Measurements from ENCODE around the gene SCARF2. TPM values are rescaled to one million over a fixed set of nuclear protein-coding genes. Genes with fewer than 3 reads are reported as not detected.

SCARF2 gene
- total and polyA plus RNA-seq, 5 experiments from 2014 or later, result 0.07 to 3.1 (median 0.51) TPM

- ATAC-seq (no peak), DNase-seq (no peak)
- Mint-ChIP-seq H3K27ac (peak overlapping the region in 9 of 10 donors; percentile 2 to 85 (median 20)), H3K27me3 (no peaks in the 10 kb centered on the region), H3K36me3 (peaks cover 0 to 50% (median 19%) of the 10 kb centered on the region in 3 donors), H3K4me3 (peak overlapping the region in 2 of 10 donors; percentile 8 to 24), H3K9me3 (no peaks in the 10 kb centered on the region), H3K4me1 (peaks cover 12 to 25% (median 21%) of the 10 kb centered on the region in 4 donors)
- POLR2A ChIA-PET, result interaction anchor here (1.5 kb wide), 1 partner anchor 9 kb away, joined by 8 read pairs; the partner anchor contains the start of gene ZNF74
These were observed 34.5 kb downstream of the SCARF2 start for GRCh38 chr22:20402960-20403778.

GRCh38 chr22:20401376-20402014, 36.1 kb downstream of the SCARF2 start:
- DNase-seq (no peak), ATAC-seq (no peak)
- no peak overlapping the region for H3K27ac Mint-ChIP-seq
- POLR2A ChIA-PET, result no interaction called here
- no peaks in the 10 kb centered on the region for H3K9me3 Mint-ChIP-seq
- H3K27me3 Mint-ChIP-seq, result no peaks in the 10 kb centered on the region
- H3K4me3 Mint-ChIP-seq, result no peak overlapping the region
- peaks cover 13 to 35% (median 33%) of the 10 kb centered on the region in 4 donors for H3K4me1 Mint-ChIP-seq
- H3K36me3 Mint-ChIP-seq, result peaks cover 0 to 41% (median 15%) of the 10 kb centered on the region in 3 donors

GRCh38 chr22:20400606-20401375, 36.8 kb downstream of the SCARF2 start:
- H3K36me3 Mint-ChIP-seq, result peaks cover 0 to 35% (median 14%) of the 10 kb centered on the region in 3 donors
- no peak overlapping the region for H3K4me3 Mint-ChIP-seq
- no peaks in the 10 kb centered on the region for H3K27me3 Mint-ChIP-seq
- H3K9me3 Mint-ChIP-seq, result no peaks in the 10 kb centered on the region
- DNase-seq, result no peak
- ATAC-seq, result no peak
- POLR2A ChIA-PET, result no interaction called here
- no peak overlapping the region for H3K27ac Mint-ChIP-seq
- H3K4me1 Mint-ChIP-seq, result peaks cover 20 to 42% (median 40%) of the 10 kb centered on the region in 4 donors

GRCh38 chr22:20399866-20400605, 37.6 kb downstream of the SCARF2 start:
- no peak for DNase-seq
- ATAC-seq, result no peak
- Mint-ChIP-seq H3K4me1 (peaks cover 26 to 50% (median 48%) of the 10 kb centered on the region in 4 donors), H3K36me3 (peaks cover 0 to 35% (median 14%) of the 10 kb centered on the region in 3 donors), H3K4me3 (peak overlapping the region in 1 of 10 donors; percentile 38), H3K27me3 (no peaks in the 10 kb centered on the region), H3K9me3 (no peaks in the 10 kb centered on the region), H3K27ac (peak overlapping the region in 1 of 10 donors; percentile 8)
- POLR2A ChIA-PET, result no interaction called here

GRCh38 chr22:20398420-20398819, 39.2 kb downstream of the SCARF2 start:
- ATAC-seq, result no peak
- POLR2A ChIA-PET, result interaction anchor here (0.6 kb wide), 1 partner anchor 302 kb away, joined by 4 read pairs; no protein-coding TSS in a partner anchor
- H3K4me1 Mint-ChIP-seq, result peaks cover 29 to 57% (median 55%) of the 10 kb centered on the region in 4 donors
- no peak for DNase-seq
- no peak overlapping the region for H3K27ac Mint-ChIP-seq
- no peaks in the 10 kb centered on the region for H3K27me3 Mint-ChIP-seq
- peaks cover 0 to 20% (median 9%) of the 10 kb centered on the region in 3 donors for H3K36me3 Mint-ChIP-seq
- no peaks in the 10 kb centered on the region for H3K9me3 Mint-ChIP-seq
- no peak overlapping the region for H3K4me3 Mint-ChIP-seq

GRCh38 chr22:20397498-20397897, 40.1 kb downstream of the SCARF2 start:
- H3K27ac Mint-ChIP-seq, result no peak overlapping the region
- DNase-seq (no peak), ATAC-seq (no peak)
- H3K4me3 Mint-ChIP-seq, result no peak overlapping the region
- POLR2A ChIA-PET, result no interaction called here
- peaks cover 24 to 52% (median 50%) of the 10 kb centered on the region in 4 donors for H3K4me1 Mint-ChIP-seq
- no peaks in the 10 kb centered on the region for H3K9me3 Mint-ChIP-seq
- H3K27me3 Mint-ChIP-seq, result no peaks in the 10 kb centered on the region
- H3K36me3 Mint-ChIP-seq, result peaks cover 0 to 15% (median 6%) of the 10 kb centered on the region in 3 donors

- Mint-ChIP-seq H3K36me3 (peaks cover 0 to 10% (median 6%) of the 10 kb centered on the region in 3 donors), H3K27me3 (no peaks in the 10 kb centered on the region), H3K4me3 (peak overlapping the region in 8 of 10 donors; percentile 7 to 93 (median 62)), H3K9me3 (no peaks in the 10 kb centered on the region), H3K4me1 (peaks cover 24 to 52% (median 50%) of the 10 kb centered on the region in 4 donors), H3K27ac (peak overlapping the region in 4 of 10 donors; percentile 23 to 48 (median 28))
- DNase-seq (no peak), ATAC-seq (no peak)
- POLR2A ChIA-PET, result interaction anchor here (0.8 kb wide), 1 partner anchor 77 kb away, joined by 4 read pairs; the partner anchor contains the start of gene DGCR6L
These were observed 41.0 kb downstream of the SCARF2 start for GRCh38 chr22:20396639-20397038.

GRCh38 chr22:20395907-20396287, 41.7 kb downstream of the SCARF2 start:
- Mint-ChIP-seq H3K27ac (peak overlapping the region in 5 of 10 donors; percentile 3 to 67 (median 41)), H3K27me3 (no peaks in the 10 kb centered on the region), H3K36me3 (peaks cover 0 to 10% (median 6%) of the 10 kb centered on the region in 3 donors), H3K4me1 (peaks cover 24 to 52% (median 50%) of the 10 kb centered on the region in 4 donors), H3K4me3 (peak overlapping the region; percentile 82 to 93 (median 91)), H3K9me3 (no peaks in the 10 kb centered on the region)
- ATAC-seq, result no peak
- DNase-seq, result no peak
- POLR2A ChIA-PET, result interaction anchor here (3.5 kb wide), 1 partner anchor 68 kb away, joined by 15 read pairs; no protein-coding TSS in a partner anchor

GRCh38 chr22:20395181-20395906, 42.3 kb downstream of the SCARF2 start:
- ATAC-seq (no peak), DNase-seq (no peak)
- Mint-ChIP-seq H3K27ac (peak overlapping the region in 8 of 10 donors; percentile 51 to 86 (median 70)), H3K9me3 (no peaks in the 10 kb centered on the region), H3K36me3 (peaks cover 0 to 6% (median 6%) of the 10 kb centered on the region in 3 donors), H3K4me3 (peak overlapping the region; percentile 82 to 93 (median 91)), H3K27me3 (no peaks in the 10 kb centered on the region), H3K4me1 (peaks cover 24 to 52% (median 50%) of the 10 kb centered on the region in 4 donors)
- POLR2A ChIA-PET, result interaction anchor here (0.5 to 3.5 kb wide), 5 partner anchors 15 to 110 kb away, joined by 3 to 20 read pairs (median 3); partner anchors contain the start of gene DGCR6L

GRCh38 chr22:20393705-20394476, 43.7 kb downstream of the SCARF2 start, which contains the start of gene ZNF74:
Gene ZNF74, plus strand, starts transcription at chr22:20394151. Its CDS starts 478 bp downstream, at chr22:20394629.
- Mint-ChIP-seq H3K36me3 (peaks cover 0 to 5% (median 2%) of the 10 kb centered on the region in 3 donors), H3K9me3 (peaks cover 0 to 3% (median 0%) of the 10 kb centered on the region in 9 donors), H3K27me3 (no peaks in the 10 kb centered on the region), H3K4me3 (peak within 1 kb of the TSS; percentile 82 to 93 (median 91)), H3K4me1 (peaks cover 21 to 46% (median 41%) of the 10 kb centered on the region in 4 donors), H3K27ac (peak within 1 kb of the TSS; percentile 86 to 99 (median 96))
- ATAC-seq (peak; percentile 96 to 97), DNase-seq (peak; percentile 74 to 92 (median 82))
- POLR2A ChIA-PET, result interaction anchor here (0.6 to 3.5 kb wide), 12 partner anchors 10 to 179 kb away, joined by 3 to 20 read pairs (median 4); partner anchors contain the start of gene DGCR6L
